ENCODE measurements around the gene NNT.
A peak's percentile ranks its signal among the peaks of the same experiment; 100 is the strongest.
"Not testable (repeated sequence)": the region's sequence is repeated elsewhere in the genome, so short reads cannot be mapped to it uniquely, and the experiment has no call there.

Gene NNT

DNA sequence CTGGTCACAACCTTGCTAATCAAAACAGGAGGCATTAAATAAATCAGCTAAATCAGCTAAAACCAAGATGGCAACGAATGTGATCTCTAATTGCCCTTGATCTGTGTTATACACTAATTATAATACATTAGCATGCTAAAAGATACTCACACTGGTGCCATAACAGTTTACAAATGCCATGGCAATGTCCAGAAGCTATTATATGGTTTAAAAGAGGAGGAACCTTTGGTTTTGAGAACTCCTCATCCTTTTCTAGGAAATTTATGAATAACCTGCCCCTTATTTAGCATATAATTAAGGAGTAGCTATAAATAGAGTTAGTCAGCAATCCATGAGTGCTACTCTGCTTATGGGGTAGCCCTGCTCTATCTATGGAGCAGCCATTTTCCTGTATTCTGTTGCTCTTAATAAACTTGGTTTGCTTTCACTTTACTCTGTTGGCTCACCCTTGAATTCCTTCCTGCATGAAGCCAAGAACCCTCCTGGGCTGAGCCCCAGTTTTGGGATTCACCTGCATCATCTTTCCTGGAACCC is 18.7 kb upstream of the NNT start:
- DNase-seq: no peak

DNA sequence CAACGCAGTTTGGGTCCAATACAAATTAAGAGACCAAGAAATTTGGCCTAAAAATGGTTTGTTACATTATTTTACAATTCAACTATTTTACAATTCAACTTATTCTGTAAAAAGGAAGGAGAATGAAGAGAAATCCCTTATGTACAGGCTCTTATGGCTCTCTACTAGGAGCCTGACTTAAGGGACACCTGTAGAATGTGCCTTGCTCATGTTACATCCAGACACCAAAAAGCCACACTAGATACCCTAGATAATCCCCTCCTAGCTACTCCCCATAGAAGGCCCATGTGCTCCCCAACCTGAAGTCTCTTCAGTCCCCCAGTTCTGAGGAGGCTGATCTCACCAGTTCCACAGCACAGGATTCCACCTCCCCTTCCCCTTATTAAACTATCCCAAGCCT is 14.1 kb upstream of the NNT start:
- no peak for DNase-seq

DNA sequence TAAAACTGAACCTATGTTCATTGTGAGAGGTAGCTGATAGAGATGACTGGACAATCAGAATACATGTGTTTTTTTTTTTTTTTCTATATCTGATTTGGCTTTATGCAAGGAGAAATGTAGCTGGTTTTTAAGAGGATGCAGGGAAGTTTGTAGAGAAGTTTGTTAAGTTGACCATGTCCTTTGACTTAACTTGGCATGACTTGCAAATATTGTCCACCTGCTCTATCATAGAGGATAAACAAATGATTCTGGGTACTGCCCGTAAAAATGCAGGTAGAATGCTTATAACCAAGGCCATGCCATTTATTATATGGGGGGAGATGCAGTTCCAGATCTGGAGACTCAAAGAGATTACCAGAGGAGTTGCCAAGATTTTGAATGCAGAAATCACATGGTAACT is 13.7 kb upstream of the NNT start:
- DNase-seq: no peak

DNA sequence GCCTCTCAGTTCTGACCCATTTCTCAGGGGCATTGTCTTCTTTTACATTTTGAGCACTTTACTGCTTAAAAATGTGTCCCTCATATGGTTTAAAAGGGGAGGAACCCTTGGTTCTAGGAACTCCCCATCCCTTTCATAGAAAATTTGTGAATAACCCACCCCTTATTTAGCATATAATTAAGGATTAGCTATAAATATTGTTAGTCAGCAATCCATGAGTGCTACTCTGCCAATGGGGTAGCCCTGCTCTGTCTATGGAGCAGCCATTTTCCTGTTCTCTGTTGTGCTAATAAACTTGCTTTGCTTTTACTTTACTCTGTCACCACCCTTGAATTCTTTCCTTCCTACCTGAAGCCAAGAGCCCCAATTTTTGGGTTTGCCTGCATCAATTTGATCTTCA is 12.3 kb upstream of the NNT start:
- DNase-seq: no peak

DNA sequence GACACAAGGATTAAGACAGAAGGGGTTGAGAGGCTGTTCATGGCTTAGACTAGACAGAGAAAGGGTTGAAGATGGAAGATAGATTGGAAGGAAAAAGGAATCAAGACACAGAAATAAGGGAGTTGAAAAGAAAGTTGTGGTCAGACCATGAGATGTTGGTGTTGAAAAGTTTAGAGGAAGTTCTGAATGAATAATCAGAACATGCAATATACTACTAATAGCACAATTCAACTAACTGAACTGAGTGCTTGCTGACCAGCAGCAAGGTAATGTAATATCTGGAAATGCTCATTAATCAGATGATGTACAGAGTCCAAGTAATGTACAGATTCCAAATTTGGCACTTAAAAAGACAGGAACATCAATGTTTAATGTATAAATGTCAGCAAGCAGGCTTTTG is 10.6 kb upstream of the NNT start:
- no peak for DNase-seq

DNA sequence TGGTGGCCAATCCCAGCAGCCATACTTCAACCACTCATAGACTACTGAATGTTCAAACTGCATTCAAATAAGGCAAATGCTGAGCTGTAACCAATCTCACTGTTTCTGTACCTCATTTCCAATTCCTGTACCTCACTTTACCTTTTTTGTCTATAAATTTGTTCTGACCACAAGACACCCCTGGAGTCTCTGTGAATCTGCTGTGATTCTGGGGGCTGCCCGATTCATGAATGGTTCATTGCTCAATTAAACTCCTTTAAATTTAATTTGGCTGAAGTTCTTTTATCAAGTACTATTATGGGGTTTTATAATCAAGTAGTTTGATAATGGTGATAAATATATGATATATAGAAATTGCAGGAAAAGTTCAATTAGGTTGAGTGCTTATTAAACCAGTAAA is 4.1 kb upstream of the NNT start:
- not testable (repeated sequence) for DNase-seq

DNA sequence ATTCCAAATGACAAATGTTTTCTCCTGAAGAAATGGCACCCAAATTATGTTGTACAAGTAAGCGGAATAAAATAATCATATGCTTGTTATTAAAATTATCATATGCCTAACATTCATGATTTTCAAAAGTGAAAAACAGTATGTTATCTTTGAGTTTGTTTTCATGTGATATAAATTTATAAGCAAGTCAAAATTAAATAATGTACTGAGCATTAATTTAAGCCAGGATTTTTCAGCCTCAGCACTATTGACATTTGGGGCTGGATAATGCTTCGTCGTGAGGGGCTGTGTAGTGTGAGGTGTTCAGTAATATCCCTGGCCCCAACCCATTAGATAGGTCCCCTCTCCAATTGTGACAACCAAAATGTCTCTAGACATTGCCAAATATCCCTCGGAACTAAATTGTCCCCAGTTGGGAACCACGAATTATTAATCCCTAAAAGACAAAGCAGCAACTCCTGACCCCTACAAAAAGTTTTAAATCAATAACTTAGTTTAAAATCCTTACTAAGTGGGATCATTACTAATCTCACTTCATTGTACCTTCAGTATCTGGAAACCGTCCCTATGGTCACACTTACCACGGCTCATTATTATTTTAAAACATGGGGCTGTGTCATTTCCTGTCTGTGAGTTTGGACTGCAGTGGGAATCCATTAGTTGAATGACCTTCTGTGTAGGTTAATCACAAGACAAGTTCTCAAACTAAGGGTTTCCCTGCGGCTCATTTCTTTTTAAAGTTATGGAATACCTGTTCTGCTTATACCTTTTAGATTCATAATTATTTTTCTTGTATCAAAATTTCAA is 1.3 kb upstream of the NNT start:
- no peak for DNase-seq

DNA sequence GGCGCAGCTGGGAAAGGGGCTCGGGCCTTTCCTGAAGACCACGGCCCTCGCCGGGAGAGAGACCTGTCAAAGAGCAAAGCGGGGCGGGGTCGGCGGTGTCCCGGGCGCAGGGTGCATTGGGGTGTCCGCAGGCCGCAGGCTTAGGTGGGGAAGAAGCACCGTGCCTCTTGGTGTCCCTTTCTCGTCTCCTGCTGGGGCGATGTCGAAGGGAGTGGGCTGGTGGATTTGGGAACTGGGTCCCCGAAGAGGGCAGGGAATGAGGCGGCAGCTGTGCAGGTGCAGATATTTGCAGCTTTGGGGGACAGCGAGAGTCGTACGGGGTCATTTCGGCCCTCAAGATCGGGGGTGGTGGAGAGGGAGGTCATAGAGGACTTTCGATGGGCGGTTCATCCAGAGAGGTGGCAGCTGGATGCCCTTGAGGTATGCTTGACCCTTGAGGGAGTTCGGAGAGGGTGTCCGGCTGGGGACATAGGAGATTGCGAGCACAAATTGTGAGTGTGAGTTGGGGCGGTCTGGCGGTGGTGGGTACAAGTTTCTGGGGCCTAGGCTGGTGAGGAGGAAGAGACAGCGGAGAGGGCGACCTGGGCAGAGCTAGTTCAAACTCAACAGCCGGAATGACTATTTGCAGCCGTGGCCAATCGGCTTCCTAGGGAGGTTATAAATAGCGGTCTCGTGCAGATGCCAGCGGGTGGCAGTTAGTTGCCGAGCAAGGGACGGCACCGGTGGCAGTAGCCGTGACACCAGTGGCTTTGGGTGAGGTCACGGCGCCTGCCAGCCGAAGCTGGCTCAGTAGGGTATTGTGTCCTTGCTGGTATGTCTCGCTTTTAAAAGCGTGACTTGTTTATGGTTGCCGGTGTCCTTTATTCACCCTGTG is 601 bp downstream of the NNT start:
- no peak for DNase-seq

DNA sequence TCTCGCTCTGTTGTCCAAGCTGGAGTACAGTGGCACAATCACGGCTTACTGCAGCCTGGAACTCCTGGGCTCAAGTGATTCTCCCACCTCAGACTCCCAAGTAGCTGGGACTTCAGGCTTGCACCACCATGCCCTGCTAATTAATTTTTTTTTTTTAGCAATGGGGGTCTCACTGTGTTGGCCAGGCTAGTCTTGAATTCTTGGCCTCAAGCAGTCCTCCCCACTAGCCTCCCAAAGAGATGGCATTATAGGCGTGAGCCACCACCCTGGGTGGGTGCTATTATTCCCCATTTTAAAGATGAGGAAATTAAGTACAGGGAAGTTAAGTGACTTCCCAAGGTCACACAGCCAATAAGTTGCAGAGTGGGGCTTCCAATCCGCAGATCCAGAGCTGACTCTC is 1.7 kb downstream of the NNT start:
- no peak for DNase-seq

DNA sequence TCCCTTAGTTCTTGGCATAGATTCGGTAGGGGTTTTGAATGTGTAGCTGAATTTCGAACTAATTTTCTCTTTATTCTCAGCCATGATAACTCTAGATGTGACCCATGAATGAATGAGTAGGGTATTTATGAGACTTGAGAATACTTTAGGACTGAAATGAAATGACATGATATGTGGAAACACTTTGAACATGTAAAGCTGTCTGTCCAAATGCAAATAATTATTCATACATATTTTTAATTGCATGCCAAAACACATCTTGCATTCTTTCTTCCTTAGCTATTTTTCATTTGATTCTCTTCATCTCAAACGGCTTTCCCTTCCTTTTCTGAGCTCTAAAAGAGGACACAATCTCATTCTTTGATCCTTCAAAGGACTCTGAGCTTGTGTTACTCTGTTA is 3.4 kb downstream of the NNT start:
- DNase-seq: no peak

DNA sequence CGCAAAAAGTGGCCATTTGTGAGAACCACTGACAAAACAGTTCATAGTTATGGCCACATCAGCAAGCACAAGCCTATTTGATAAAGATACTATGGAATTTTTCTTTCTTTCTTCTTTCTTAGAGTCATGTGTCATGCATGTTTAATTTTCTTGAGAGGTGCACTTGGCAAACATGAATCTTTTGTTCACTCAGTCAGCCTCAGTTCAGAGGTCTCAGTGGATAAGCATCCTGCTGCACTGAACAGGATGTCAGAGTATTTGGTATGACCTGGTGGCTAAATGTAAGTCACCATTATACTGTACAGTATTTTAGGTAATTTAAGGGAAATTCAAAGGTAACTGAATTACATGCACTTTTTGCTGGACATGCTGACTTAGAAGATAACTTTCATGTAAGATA is 5.4 kb downstream of the NNT start:
- DNase-seq: no peak

DNA sequence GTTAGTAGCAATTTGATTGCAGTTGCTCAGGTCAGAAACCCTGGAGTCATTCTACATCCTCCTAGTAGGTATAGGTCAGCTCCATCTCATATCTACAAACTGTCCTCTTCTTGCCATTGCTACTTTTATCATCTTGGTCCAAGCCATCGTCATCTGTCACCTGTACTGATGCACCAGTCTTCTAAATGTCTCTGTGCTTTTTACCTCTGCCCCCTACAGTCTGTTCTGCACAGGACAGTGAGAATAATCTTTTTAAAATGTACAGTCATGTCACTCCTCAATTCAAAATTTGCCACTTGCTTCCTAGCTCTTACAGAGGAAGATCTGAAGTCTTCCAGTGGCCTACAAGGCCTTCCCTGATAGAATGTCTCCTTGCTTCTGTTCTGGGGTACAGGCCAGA is 6.8 kb downstream of the NNT start:
- no peak for DNase-seq

DNA sequence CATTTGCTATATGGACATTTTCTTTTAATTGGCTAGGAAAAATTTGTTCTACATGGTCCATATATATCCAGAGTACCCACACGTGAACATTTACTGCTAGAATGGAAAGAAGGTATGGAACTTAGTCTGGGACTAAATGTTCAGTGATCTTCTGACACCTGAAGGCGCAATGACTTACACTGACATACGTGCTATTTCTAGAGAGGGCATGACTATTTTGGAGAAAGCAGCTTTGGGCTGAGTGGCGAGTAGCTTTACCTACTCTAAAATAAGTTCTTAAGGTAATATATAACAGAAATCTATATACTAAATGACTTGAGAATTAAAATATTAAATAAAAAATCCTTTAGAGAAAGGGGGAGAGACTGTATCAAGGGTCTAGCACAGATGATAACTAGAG is 10.4 kb downstream of the NNT start:
- no peak for DNase-seq

DNA sequence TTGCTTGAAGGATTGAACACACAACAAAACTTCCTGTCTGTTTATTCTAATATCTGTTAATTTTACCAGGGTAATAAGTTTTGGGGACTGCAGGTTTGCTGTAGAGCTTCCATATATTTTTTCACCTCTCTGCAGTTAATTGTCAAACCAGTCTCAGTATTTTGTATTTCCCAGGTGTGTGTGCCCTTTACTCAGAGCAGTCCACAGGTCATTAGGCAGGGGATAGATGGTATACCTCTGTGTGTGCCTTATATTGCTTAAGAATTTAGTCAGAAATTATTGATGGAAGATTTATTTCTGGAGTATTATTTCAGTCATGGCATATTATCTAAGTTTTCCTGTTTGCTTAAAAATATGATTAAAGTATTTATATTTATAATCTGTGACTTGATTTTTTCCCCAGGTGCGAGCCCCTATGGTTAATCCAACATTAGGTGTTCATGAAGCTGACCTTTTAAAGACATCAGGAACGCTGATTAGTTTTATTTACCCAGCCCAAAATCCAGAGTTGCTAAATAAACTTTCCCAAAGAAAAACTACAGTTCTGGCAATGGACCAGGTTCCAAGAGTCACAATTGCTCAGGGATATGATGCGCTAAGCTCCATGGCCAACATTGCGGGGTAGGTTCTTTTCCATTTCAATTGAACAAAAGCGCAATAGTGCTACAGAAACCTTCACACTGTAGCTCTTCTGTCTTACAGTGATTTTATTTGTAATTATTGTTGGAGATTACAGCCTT is 12.6 kb downstream of the NNT start:
- DNase-seq: no peak

DNA sequence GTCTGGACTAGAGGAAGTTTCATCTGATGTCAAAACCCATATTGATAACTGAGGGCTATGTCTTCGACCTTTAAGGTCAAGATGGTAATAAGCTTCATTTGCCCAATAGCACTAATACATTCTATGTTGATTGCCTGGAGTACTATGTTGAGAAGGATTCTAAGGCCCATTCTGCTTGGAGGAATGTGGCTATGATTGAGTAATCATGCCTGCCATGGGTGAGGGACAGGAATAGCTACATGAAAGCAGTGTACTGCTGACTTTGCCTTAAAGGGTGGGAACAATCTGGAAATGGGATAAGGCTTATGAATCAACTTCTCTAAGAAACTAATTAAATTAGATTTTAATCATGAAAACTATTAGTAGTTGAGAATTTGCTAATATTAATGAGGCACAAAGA is 13.6 kb downstream of the NNT start:
- DNase-seq: no peak

DNA sequence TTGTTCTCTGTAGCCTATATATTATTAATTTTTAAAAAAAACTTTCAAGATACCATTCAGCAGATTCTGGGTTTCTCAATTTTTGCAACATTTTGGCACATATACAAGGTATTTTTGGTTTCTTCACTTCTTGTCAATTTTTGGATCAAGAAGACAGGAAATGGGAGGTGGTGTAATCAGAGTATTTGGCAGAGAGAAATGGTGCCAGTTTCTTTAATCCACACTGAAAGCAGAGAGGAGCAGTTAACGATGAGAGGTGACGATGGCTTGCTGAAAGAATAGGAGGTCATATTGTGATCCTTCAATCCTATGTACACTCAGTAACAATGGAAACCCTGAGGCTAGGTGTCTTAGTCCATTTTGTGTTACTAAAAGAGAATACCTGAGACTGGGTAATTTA is 16.4 kb downstream of the NNT start:
- DNase-seq: no peak

DNA sequence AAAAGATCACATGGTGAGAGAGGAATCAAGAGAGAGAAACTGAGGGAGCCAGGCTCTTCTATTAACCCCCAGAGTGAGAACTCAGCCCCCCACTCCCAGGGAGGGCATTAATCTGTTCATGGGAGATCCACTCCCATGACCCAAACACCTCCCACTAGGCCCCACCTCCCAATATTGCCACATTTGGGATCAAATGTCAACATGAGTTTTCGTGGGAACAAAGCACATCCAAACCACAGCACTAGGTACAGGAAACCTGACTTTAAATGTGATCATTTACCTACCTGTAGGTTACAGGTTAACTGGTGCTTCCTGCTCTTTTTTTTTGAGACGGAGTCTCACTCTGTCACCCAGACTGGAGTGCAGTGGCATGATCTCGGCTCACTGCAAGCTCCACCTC is 16.9 kb downstream of the NNT start:
- DNase-seq: no peak

DNA sequence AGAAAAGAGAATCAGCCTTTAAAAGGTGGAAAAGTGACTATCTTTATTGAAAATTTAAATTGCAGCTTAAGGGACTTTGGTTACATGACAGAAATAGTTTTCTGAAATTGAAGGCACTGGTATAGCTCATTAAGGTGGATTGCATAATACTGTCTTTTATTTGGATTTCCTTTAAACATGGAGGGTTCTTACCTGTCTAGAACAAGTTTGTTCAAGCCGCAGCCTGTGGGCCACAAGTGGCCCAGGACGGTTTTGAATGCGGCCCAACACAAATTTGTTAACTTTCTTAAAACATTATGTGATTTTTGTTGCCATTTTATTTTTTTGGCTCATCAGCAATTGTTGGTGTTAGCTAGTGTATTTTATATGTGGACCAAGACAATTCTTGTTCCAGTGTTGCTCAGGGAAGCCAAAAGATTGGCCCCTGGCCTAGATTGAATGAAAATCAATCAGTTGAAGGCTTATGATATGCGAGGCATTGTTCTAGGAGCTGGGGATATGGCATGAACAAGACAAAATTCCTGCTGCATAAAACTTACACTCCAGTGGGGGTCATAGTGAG is 18.0 kb downstream of the NNT start:
- DNase-seq: no peak

DNA sequence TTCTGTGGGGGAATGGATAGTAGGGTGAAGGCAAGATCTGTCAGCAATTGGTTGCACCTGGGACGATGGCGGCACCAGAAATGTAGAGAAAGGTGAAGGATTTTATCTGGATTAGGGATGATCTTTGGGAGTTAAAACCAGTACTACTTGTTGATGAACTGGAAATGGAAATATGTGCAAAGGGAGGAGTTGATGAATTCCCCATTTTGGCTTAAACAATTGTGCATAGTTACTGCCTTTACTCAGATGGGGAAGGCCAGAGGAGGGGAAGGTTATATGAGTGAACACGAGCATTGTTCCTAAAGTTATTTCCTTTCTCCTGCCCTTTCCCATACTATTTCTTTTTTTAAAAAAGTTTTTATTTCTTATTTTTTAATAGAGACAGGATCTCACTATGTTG is 19.1 kb downstream of the NNT start:
- no peak for DNase-seq

DNA sequence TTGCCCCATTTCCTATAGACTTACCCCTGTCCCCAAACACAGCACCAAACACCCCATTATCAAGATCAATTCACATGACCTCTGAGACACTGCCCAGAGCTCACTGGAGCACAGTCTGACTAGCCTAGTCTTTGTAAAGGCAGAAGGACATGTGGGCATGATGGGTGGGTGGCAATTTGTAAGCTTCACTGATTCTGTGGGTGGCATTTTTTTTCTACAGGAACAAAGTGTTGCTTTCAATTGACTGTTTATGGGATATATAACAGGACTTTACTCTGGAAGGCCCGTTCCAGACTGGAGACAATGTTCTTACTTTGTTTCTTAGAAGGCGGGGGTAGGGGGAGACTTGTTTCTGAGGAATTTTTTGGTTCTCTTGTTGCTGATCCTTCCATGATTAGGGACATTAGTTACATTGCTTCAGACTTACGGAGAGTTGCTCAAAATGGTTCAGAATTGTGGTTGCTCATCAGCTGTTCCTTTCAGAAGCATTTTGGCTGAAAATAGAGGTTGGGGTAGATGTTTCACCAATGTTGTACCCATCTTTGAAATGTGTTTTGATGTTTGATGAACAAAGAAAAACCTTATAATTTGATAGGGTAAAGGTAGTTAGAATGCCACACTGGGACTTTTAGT is 20.2 kb downstream of the NNT start:
- no peak for DNase-seq

DNA sequence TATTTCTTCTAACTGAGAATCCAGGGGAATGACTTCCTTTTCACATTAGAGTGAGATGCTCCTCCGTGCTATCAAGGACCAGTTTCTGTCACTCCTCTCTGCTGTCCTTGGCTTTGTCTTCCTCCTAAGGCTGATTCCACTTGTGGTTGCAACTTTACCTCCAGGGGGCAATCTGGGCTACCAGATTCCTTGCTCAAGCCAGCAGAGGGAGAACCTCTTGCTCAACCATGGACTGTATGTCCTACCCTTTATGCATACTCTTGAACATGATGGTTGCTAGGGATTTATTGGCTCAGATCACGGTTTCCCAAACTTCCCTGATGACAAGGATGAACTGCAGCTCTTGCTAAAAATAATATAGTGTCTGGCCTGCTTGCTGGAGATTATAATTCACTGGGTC is 24.0 kb downstream of the NNT start:
- DNase-seq: peak; percentile 3

DNA sequence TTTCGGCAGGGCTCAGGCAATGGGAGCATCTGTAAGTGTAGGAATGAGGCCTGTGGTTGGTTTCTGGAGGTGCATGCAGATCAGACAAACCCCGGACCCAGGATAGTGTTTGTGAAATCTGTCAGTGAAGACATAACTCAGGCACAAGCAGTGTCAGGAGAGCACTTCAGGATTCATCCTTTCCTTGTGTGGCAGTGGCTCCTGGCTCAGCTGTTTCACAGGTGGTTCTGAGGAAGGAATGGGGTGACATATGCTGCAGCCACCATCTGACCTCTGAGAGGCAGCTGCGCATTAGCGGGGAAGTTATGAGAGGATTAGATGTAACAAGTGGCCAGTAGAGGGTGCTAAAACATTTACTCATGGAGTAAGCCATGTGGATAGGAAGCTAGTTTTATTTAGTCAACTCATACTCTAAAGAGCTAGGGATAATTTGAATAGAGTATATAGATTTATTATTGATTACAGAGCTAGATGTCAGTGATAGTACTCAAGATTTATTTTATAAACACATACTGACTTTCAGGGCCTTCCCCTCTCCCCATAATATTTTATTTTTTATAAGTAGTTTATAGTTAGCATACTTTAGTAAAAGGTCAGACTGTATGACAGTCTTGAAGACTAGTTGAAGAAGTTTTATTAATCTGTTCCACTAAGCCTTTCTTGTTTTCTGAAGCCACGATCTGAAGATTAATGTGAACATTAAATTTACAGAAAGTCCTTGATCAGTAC is 28.4 kb downstream of the NNT start:
- DNase-seq: peak; percentile 95

Data from NCI-H2171 (cell line).